ENCODE results near the gene NHERF2.

NHERF2 gene

GRCh38 chr16:2084895-2085625, 58.4 kb downstream of the NHERF2 start:
- no peak for DNase-seq

- no peak for DNase-seq
These were observed 59.0 kb downstream of the NHERF2 start for GRCh38 chr16:2085669-2086068.

- DNase-seq, result no peak
These were observed 59.5 kb downstream of the NHERF2 start for GRCh38 chr16:2086106-2086742.

- no peak for DNase-seq
These were observed 60.4 kb downstream of the NHERF2 start for GRCh38 chr16:2086812-2087747.

- no peak for DNase-seq
These were observed 61.3 kb downstream of the NHERF2 start for GRCh38 chr16:2087748-2088631.
